Muscle layer of duodenum (tissue), 2 donors: Measurements from ENCODE around the gene STPG4.

Source experiments
- H3K27ac ChIP-seq: one replicate; pipeline ENCODE4 v1.7.0; 2013; ENCODE audit warnings: mild to moderate bottlenecking, low read length
- H3K27me3 ChIP-seq: one replicate; pipeline ENCODE4 v1.7.0; 2013; ENCODE audit warnings: low read depth, mild to moderate bottlenecking, control low read depth, low read length
- H3K36me3 ChIP-seq, 2 donors: one replicate each; pipeline ENCODE4 v1.7.0; 2013; ENCODE audit warnings: low read length in 2 of 2, control low read depth in 1 of 2, mild to moderate bottlenecking in 1 of 2; ENCODE audit not compliant: insufficient read depth in 2 of 2, control insufficient read depth in 1 of 2
- H3K4me1 ChIP-seq, 2 donors: one replicate each; pipeline ENCODE4 v1.7.0; 2013; ENCODE audit warnings: low read length in 2 of 2, mild to moderate bottlenecking in 2 of 2, control low read depth in 1 of 2, moderate library complexity in 1 of 2; ENCODE audit not compliant: insufficient read depth in 2 of 2, control insufficient read depth in 1 of 2
- H3K4me3 ChIP-seq, 2 donors: one replicate each; pipeline ENCODE4 v1.7.0; 2013; ENCODE audit warnings: low read length in 2 of 2, low read depth in 1 of 2, mild to moderate bottlenecking in 1 of 2
- H3K9me3 ChIP-seq, 2 donors: one replicate each; pipeline ENCODE4 v1.7.0; 2013; ENCODE audit warnings: low read length in 2 of 2, control low read depth in 1 of 2, mild to moderate bottlenecking in 1 of 2; ENCODE audit not compliant: control insufficient read depth in 1 of 2
- donor health status: healthy.

Gene STPG4

DNA sequence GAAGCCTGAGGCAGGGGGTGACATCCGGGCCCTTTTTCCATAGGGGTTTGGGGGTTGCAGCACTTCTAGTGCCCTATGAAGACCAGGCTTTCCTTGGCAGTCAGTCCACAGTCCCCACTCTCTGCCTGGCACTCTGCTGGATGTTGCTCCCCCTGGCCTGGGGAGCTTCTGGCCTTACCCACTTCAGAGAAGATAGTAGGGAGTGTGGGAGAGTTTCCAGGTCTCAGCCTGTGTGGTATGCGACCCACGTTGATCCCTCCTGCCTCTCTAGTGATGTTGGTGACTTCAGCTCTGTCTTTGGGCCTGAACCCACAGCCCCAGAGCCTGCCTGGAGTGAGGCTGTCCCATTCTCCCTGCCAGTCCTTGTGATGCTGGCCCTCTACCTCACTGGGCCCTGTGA lies 105.6 kb downstream of the STPG4 start:
- no peak overlapping the region for H3K27ac ChIP-seq
- peaks cover 31 to 56% of the 10 kb centered on the region in 2 donors for H3K36me3 ChIP-seq
- peaks cover 0 to 3% of the 10 kb centered on the region in 2 donors for H3K4me1 ChIP-seq

DNA sequence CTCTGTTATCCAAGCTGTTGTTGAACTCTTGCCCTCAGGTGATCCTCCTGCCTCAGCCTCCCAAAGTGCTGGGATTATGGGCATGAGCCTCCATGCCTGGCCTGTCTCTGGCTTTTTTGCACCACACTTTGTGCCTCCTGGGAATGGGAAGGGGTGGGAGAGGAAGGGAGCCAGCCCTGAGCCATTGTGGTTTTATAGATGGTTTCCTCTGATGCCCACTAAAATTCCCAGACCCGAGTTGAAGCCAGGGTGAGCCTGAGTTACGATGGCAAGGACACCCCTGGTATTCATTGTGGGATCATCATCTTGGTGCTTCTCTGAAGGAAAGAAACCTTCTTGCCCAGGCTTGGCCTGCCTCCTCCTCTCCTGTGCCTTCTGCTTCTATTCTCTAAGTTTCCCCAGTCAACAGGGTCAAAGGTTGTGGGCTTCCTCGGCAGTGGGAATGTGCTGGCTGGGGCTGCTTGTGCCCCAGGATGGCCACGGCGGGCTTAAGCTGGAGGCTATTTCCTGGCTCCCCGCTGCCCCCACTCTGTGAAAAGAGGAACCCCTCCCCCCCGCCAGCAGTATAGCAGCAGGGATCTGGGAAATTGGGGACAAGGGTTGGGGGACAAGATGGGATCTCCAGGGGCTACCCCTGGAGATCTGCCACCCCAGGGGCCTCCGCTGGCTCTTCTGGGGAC lies 106.2 kb downstream of the STPG4 start:
- peaks cover 31 to 59% of the 10 kb centered on the region in 2 donors for H3K36me3 ChIP-seq
- peaks cover 0 to 6% of the 10 kb centered on the region in 2 donors for H3K4me1 ChIP-seq
- H3K4me3 ChIP-seq: no peak overlapping the region

More for the DNA sequence above, 105.6 kb downstream of the STPG4 start:
- no peak overlapping the region for H3K4me3 ChIP-seq
- no peaks in the 10 kb centered on the region for H3K27me3 ChIP-seq
- no peaks in the 10 kb centered on the region for H3K9me3 ChIP-seq

DNA sequence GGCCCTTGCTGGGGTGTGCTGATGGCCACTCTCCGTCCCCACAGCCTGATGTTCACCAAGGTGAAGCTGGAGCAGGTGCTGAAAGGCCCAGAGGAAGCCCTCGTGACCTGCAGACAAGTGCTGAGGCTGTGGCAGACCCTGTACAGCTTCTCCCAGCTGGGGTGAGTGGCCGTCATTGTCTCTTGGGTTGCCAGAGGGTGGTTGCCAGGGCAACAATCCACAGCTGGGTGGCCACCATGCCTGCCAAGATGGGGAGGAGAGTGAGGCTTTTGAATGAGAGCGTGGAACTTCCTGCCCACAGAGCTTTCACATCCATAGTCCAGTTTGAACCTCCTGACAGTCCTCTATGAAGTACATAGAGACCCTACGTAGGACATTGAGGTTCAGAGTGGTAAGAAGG lies 108.8 kb downstream of the STPG4 start:
- no peak overlapping the region for H3K27ac ChIP-seq
- H3K9me3 ChIP-seq: no peaks in the 10 kb centered on the region
- no peaks in the 10 kb centered on the region for H3K27me3 ChIP-seq
- no peak overlapping the region for H3K4me3 ChIP-seq
- peaks cover 25 to 41% of the 10 kb centered on the region in 2 donors for H3K36me3 ChIP-seq
- peaks cover 7 to 32% of the 10 kb centered on the region in 2 donors for H3K4me1 ChIP-seq

More for the DNA sequence above, 106.2 kb downstream of the STPG4 start:
- no peaks in the 10 kb centered on the region for H3K9me3 ChIP-seq
- no peaks in the 10 kb centered on the region for H3K27me3 ChIP-seq
- H3K27ac ChIP-seq: no peak overlapping the region

DNA sequence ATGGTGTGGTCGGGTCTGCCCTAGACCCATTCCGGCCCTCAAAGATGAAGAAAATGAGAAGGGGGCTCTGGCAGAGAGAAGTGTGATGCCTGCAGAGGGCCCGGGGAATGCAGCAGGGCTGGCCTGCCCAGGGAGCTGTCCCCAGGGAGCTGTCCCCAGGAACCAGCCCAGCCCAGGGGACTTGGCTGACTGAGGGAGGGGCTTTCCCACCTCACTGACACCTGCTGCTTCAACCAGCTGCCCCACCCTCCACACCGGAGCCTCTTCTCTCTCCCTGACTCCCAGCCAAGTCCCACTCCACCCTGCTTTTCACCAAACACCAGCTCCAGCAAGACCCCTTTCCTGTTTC lies 111.2 kb downstream of the STPG4 start:
- peaks cover 21 to 31% of the 10 kb centered on the region in 2 donors for H3K36me3 ChIP-seq
- H3K27me3 ChIP-seq: no peaks in the 10 kb centered on the region
- H3K4me3 ChIP-seq: no peak overlapping the region
- H3K9me3 ChIP-seq: no peaks in the 10 kb centered on the region
- H3K4me1 ChIP-seq: peaks cover 23 to 53% of the 10 kb centered on the region in 2 donors
- H3K27ac ChIP-seq: peak overlapping the region; percentile 58

DNA sequence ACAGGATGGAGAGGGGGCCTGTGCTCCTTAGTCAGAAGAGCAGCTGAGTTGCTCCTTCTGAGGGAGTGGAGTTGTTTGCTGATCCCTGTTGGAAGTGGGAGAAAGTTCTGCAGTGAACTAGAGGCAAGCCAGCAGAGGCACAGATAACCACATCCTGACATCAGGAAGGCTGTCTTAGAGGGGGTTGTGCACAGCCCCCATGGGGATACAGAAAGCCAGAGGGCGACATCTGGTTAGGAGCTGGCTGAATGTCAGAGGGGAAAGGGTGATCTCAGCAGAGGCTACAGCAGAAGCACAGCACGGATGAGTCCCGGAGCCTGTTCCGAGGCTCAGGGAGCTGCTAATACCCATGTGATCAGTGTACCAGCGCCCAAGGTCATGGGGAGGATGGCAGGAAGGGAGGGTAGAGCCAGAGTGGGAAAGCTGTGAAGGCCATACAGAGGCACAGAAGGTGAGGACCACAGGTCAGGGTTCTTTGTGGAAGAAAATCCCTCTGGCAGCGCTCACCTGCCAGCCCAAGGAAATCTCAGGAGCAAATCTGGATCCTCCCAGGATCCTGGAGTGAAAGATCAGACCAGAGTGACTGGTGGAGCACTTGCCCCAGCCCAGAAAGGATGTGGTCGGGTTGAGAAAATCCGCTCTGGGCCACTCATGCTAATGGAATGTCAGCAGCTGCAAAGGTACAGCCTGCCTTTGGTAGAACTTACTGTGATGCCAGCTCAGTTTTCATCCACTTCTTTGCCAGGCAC lies 111.8 kb downstream of the STPG4 start:
- Histone ChIP-seq H3K4me1 (peaks cover 26 to 54% of the 10 kb centered on the region in 2 donors), H3K27me3 (no peaks in the 10 kb centered on the region), H3K27ac (peak overlapping the region; percentile 58), H3K9me3 (no peaks in the 10 kb centered on the region), H3K4me3 (no peak overlapping the region), H3K36me3 (peaks cover 21 to 32% of the 10 kb centered on the region in 2 donors)

DNA sequence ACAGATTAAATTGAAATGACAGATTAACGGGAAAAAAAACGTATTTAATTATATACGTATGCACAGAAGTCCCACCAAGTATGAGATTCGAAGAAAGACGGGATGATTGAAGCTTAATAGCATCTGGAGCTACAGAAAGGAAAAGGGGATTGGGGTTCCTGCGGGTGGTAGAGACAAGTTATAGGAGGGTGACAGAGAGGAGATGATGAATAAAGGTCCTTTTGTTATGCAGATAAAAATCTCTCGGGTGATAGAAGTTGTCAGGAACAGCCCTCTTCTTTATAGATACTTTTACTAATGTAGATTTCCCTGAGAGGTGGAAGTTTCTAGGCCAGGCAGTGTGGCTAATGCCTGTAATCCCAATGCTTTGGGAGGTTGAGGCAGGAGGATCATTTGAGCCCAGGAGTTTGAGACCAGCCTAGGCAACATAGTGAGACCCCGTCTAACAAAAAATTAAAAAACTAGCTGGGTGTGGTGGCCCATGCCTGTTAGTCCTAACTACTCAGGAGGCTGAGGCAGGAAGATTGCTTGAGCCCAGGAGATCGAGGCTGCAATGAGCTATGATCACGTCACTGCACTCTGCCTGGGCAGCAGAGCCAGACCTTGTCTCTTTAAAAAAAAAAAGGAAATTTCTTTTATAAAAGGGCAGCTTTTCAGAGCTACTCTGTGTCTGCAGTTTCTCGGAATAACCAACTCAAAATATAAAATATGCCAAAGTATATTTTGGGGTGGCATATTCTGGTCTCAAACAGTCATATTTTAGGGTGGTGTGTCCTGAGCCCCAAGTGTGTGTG lies 113.0 kb downstream of the STPG4 start:
- no peaks in the 10 kb centered on the region for H3K9me3 ChIP-seq
- peaks cover 26 to 61% of the 10 kb centered on the region in 2 donors for H3K4me1 ChIP-seq
- H3K4me3 ChIP-seq: no peak overlapping the region
- no peaks in the 10 kb centered on the region for H3K27me3 ChIP-seq
- peak overlapping the region; percentile 58 for H3K27ac ChIP-seq
- peaks cover 15 to 27% of the 10 kb centered on the region in 2 donors for H3K36me3 ChIP-seq

DNA sequence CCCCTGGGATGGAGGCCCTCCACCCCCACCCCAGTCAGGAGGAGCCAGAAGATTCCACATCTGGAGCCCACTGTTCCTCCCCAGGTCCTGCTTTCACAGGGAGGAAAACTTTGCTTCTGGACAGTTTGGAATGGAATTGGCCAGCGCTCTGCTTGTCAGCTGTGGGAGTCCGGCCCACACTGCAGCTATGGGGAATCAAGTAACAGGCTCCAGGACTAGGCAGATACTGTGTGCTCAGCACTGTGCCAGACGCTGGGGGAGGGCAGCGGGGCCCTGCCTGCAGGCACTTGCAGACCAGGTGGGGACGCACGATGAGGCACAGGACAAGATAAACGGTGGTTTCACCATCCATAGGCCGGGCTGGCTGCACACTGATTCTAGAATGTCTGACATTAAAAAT lies 114.0 kb downstream of the STPG4 start:
- Histone ChIP-seq H3K4me1 (peaks cover 26 to 65% of the 10 kb centered on the region in 2 donors), H3K4me3 (peak overlapping the region in 1 of 2 donors; percentile 5), H3K27me3 (no peaks in the 10 kb centered on the region), H3K9me3 (no peaks in the 10 kb centered on the region), H3K27ac (peak overlapping the region; percentile 85), H3K36me3 (peaks cover 5 to 20% of the 10 kb centered on the region in 2 donors)

DNA sequence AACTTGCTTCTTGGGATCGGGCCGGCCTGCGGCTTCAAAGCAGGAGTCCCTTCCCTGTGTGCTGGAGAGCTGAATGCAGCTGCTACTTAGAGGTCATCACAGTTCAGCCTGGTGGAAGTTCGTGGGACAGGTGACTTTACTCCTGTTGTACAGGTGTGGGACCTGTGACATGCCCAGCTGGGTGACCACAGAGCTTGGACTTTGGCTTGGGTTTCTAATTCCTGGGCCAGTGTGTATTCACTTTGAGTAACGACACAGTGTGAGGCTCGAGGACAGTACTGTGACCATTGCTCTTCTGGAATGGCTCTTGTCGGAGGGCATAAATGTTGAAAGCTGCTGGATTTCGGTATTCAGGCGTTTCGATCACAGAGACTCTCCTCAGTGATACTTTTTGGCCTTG lies 114.5 kb downstream of the STPG4 start:
- Histone ChIP-seq H3K27me3 (no peaks in the 10 kb centered on the region), H3K4me1 (peaks cover 30 to 69% of the 10 kb centered on the region in 2 donors)

DNA sequence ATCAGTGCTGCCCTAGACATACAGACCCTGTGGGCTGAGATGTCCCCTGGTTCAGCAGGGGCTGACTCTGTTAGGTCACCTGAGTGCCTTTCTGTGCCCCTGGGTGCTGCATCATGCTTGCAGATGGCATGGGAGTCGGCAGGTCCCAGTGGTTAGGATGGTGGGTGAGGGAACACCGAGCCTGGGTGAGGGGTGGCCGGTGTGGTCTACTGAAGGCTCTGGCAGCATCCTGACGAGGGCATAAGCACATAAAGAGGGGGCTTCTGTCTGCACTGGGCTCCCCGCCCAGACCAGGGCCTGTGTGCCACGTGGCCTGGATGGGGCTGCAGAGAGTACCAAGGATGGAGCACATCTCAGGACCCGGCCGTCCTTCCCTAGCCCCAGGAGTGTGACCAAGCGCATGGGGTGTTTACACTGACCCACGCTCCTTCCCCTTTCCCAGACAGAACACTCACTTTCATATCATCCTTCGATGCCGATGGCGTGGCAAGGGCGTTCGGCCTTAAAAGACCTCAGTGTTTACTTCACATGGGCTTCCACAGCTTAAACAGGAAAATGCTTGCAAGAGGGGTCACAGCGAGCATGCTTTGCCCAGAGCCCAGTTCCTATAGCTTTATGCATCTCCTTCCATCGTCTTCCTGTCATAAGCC lies 115.1 kb downstream of the STPG4 start:
- Histone ChIP-seq H3K27ac (peak overlapping the region; percentile 85), H3K4me1 (peaks cover 36 to 75% of the 10 kb centered on the region in 2 donors)

More for the DNA sequence above, 114.5 kb downstream of the STPG4 start:
- peak overlapping the region; percentile 85 for H3K27ac ChIP-seq
- H3K9me3 ChIP-seq: no peaks in the 10 kb centered on the region
- peak overlapping the region in 1 of 2 donors; percentile 5 for H3K4me3 ChIP-seq
- H3K36me3 ChIP-seq: peaks cover under 1 to 17% of the 10 kb centered on the region in 2 donors

DNA sequence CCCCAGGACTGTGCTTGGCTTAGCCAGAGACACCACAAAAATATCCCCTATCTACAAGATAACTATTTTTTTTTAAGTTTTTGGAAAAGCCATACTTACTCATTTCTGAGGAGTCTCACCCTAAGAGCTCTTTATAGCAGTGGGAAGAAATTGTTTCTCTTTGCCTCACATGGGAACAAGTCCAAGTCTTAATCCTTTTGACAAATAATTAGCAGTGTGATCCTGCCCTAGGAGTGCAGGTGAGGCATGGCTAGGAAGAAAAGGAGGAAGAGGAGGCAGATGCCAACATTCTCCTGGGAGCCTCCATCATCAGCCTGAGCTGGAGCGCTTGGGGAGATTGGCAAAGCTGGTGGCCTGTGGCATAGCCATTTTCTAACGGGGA lies 115.6 kb downstream of the STPG4 start:
- no peaks in the 10 kb centered on the region for H3K27me3 ChIP-seq
- H3K9me3 ChIP-seq: no peaks in the 10 kb centered on the region
- no peak overlapping the region for H3K4me3 ChIP-seq
- H3K4me1 ChIP-seq: peaks cover 42 to 80% of the 10 kb centered on the region in 2 donors
- H3K36me3 ChIP-seq: peaks cover 0 to 11% of the 10 kb centered on the region in 2 donors
- H3K27ac ChIP-seq: peak overlapping the region; percentile 85

More for the DNA sequence above, 115.1 kb downstream of the STPG4 start:
- no peaks in the 10 kb centered on the region for H3K9me3 ChIP-seq
- no peak overlapping the region for H3K4me3 ChIP-seq
- peaks cover 0 to 14% of the 10 kb centered on the region in 2 donors for H3K36me3 ChIP-seq
- no peaks in the 10 kb centered on the region for H3K27me3 ChIP-seq
